Neural cell (in vitro differentiated cells): ENCODE measurements around the gene TOGARAM2.

ENCODE experiments used
- CTCF ChIP-seq: fragments of 450-650 bp; IDR thresholded peaks from 2 replicates; pipeline ENCODE4 v1.5.1; 2014; ENCODE audit warnings: antibody characterized with exemption, mild to moderate bottlenecking, moderate library complexity; ENCODE audit not compliant: poor library complexity, severe bottlenecking
- EP300 ChIP-seq: fragments of 450-650 bp; conservative IDR thresholded peaks from 2 replicates; pipeline ENCODE4 v1.6.1; 2014; ENCODE audit warnings: antibody characterized with exemption, mild to moderate bottlenecking, moderate library complexity; ENCODE audit not compliant: poor library complexity, severe bottlenecking
- EZH2 ChIP-seq: fragments of 200-600, 300-800 bp; shearing (Covaris generic), sonication (generic); IDR thresholded peaks from 2 replicates; pipeline ENCODE4 v1.6.1; 2014; ENCODE audit warnings: antibody characterized with exemption, low read length, borderline replicate concordance, mild to moderate bottlenecking; ENCODE audit not compliant: insufficient read depth, poor library complexity, severe bottlenecking
- POLR2AphosphoS5 ChIP-seq: IDR thresholded peaks from 2 replicates; pipeline ENCODE4 v1.6.1; 2012

DNA sequence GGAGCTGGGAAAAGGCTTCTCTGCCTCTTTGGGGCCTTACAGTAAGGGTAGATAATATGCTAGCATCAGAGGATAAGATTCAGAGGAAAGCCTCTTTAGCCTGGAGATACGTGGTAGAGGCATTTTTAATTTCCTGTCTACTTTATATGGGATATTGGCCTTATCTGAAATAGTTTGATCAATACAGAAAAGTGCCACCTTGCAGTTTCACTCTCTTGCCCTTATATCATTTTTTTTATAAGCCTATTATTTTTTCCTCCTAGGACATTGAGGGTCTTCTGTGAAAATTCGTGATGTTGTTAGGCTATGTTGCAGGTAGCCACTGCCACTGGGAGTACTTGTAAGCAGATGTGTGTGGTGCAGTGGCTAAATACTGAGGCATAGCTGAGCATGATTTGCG lies 40.1 kb upstream of the TOGARAM2 start:
- TF ChIP-seq CTCF (no peak), POLR2AphosphoS5 (no peak), EP300 (no peak), EZH2 (no peak)
